Esophagus muscularis mucosa (tissue), 4 donors: Measurements from ENCODE around the gene MEF2C. TPM values are rescaled to one million over a fixed set of nuclear protein-coding genes. Genes with fewer than 3 reads are reported as not detected.
"Not testable (repeated sequence)": the region's sequence is repeated elsewhere in the genome, so short reads cannot be mapped to it uniquely, and the experiment has no call there.

ENCODE experiments used
- DNase-seq: peaks from one replicate; pipeline ENCODE4 v3.0.0-alpha.2; 2017; ENCODE audit errors: extremely low spot score
- H3K27ac ChIP-seq, 4 donors: fragments of 200-600 bp; sonication (generic); replicated peaks in 1 of 4; 1 replicate in 3 of 4; 2 replicates in 1 of 4; pipeline ENCODE4 v1.5.1; 2016 to 2019; ENCODE audit warnings: mild to moderate bottlenecking in 1 of 4
- H3K27me3 ChIP-seq, 4 donors: fragments of 200-600 bp; sonication (generic); one replicate each; pipeline versions ENCODE4 v1.5.1 to v1.6.0; 2016 to 2019
- H3K36me3 ChIP-seq, 4 donors: fragments of 200-600 bp; sonication (generic); one replicate each; pipeline ENCODE4 v1.5.1; 2016 to 2019
- H3K4me1 ChIP-seq, 4 donors: fragments of 200-600 bp; sonication (generic); one replicate each; pipeline ENCODE4 v1.5.1; 2016 to 2019
- H3K4me3 ChIP-seq, 4 donors: fragments of 200-600 bp; sonication (generic); 1 replicate in 2 of 4; 2 replicates in 2 of 4; pipeline ENCODE4 v1.5.1; 2016 to 2019; ENCODE audit warnings: mild to moderate bottlenecking in 4 of 4, moderate library complexity in 1 of 4
- H3K9me3 ChIP-seq, 4 donors: fragments of 200-600 bp; sonication (generic); 1 replicate in 3 of 4; 2 replicates in 1 of 4; pipeline ENCODE4 v1.5.1; 2016 to 2019
- EP300 ChIP-seq: sonication (generic); formaldehyde crosslinking; IDR thresholded peaks from one replicate; pipeline ENCODE4 v1.6.1; 2017; ENCODE audit warnings: antibody characterized with exemption
- POLR2A ChIP-seq: fragments of 450-650 bp; IDR thresholded peaks from one replicate; pipeline ENCODE4 v1.6.1; 2017; ENCODE audit warnings: antibody characterized with exemption, moderate library complexity, mild to moderate bottlenecking, low read depth
- POLR2AphosphoS5 ChIP-seq, 2 donors: sonication (generic); formaldehyde crosslinking; IDR thresholded peaks; one replicate each; pipeline ENCODE4 v1.6.1; 2017; ENCODE audit warnings: antibody characterized with exemption in 2 of 2
- WGBS: methylation state at CpG from one replicate; pipeline ENCODE4 v1.1.5; 2018; 5-methylcytosine and 5-hydroxymethylcytosine counted together
- intact Hi-C: fragments of 100-400 bp; cut with DNase I; formaldehyde crosslinking; loops from one replicate; pipeline ENCODE4 v1.15.1; 2023
- total RNA-seq, 4 donors: library from RNA; depleted of rRNA; stranded (reverse); fragments of >200 nt; gene quantifications; one replicate each; pipeline versions ENCODE4 v1.1.0 to v1.2.1, GENCODE V29; 2016
- TF ChIP-seq, protein P1 (sequence below), 3 experiments: fragments of 200-600 bp in 2 of 3; fragments of 450-650 bp in 1 of 3; sonication (generic) in 2 of 3; IDR thresholded peaks; one replicate each; pipeline ENCODE4 v1.5.1; 2017 to 2019; ENCODE audit warnings: antibody characterized with exemption in 3 of 3, mild to moderate bottlenecking in 2 of 3, moderate library complexity in 1 of 3

The MEF2C gene
- total RNA-seq, 4 donors from 2014 or later = 20.8 to 34.3 (median 29.0) TPM

DNA sequence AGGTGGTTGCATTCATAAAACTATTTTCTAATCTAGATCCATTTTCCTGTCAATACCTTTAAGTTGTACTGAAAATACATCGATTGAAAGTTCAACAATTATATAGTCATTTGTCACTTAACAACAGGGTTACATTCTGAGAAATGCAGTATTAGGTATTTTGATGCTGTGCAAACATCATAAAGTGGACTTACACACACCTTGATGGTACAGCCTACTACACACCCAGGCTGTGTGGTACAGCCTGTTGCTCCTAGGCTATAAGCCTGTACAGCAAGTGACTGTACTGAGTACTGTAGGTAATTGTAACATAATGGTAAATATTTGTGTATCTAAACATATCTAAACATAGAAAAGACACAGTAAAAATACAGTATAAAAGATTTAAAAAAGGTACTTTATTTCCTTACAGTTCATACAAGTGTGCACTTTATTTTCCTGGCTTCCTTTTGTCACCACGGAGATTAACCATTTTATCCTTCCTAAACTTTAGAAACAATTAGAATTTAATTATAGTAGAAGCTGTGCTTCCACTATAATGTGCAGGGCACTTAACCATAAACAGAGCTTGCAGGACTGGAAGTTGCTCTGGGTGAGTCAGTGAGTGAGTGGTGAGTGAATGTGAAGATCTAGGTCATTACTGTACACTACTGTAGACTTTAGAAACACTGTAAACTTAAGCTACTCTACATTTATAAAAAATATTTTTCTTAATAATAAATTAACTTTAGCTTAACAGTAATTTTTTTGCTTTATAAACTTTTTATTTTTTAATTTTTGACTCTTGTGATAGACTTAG is 42.9 kb upstream of the MEF2C start:
- no peaks in the 10 kb centered on the region for H3K9me3 ChIP-seq
- peaks cover 0 to 7% (median 3%) of the 10 kb centered on the region in 4 donors for H3K4me1 ChIP-seq
- 66% methylated on average over 2 of the region's 2 CpGs for WGBS
- no peak overlapping the region for H3K4me3 ChIP-seq
- DNase-seq = no peak
- no peaks in the 10 kb centered on the region for H3K36me3 ChIP-seq
- no peak overlapping the region for H3K27ac ChIP-seq
- intact Hi-C loops = no loop called here
- no peaks in the 10 kb centered on the region for H3K27me3 ChIP-seq
- TF ChIP-seq EP300 (no peak), POLR2A (no peak)

DNA sequence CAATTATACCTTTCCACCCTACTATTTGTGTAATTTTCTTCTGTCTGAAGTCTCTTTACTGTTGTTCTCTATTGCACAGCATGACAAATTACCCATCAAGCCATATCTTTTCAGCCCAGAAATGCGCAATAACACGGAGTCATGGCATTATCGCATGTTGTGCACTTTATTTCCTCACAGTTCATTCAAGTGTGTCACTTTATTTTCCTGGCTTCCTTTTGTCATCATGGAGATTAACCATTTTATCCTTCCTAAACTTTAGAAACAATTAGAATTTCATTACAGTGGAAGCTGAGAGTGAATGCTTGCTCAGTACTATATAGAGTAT is 41.3 kb upstream of the MEF2C start:
- intact Hi-C loops = no loop called here
- no peak overlapping the region for H3K27ac ChIP-seq
- 96% methylated on average over 3 of the region's 3 CpGs for WGBS
- TF ChIP-seq EP300 (no peak), POLR2A (no peak), POLR2AphosphoS5 (IDR thresholded peaks at IDR 0.05) (no peak)
- TF ChIP-seq, protein P1, sequence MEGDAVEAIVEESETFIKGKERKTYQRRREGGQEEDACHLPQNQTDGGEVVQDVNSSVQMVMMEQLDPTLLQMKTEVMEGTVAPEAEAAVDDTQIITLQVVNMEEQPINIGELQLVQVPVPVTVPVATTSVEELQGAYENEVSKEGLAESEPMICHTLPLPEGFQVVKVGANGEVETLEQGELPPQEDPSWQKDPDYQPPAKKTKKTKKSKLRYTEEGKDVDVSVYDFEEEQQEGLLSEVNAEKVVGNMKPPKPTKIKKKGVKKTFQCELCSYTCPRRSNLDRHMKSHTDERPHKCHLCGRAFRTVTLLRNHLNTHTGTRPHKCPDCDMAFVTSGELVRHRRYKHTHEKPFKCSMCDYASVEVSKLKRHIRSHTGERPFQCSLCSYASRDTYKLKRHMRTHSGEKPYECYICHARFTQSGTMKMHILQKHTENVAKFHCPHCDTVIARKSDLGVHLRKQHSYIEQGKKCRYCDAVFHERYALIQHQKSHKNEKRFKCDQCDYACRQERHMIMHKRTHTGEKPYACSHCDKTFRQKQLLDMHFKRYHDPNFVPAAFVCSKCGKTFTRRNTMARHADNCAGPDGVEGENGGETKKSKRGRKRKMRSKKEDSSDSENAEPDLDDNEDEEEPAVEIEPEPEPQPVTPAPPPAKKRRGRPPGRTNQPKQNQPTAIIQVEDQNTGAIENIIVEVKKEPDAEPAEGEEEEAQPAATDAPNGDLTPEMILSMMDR (IDR thresholded peaks at IDR 0.05) = no peak
- H3K27me3 ChIP-seq = no peaks in the 10 kb centered on the region
- H3K4me3 ChIP-seq = no peak overlapping the region
- DNase-seq = no peak
- no peaks in the 10 kb centered on the region for H3K36me3 ChIP-seq
- H3K9me3 ChIP-seq = no peaks in the 10 kb centered on the region
- H3K4me1 ChIP-seq = peaks cover 0 to 7% (median 3%) of the 10 kb centered on the region in 4 donors

DNA sequence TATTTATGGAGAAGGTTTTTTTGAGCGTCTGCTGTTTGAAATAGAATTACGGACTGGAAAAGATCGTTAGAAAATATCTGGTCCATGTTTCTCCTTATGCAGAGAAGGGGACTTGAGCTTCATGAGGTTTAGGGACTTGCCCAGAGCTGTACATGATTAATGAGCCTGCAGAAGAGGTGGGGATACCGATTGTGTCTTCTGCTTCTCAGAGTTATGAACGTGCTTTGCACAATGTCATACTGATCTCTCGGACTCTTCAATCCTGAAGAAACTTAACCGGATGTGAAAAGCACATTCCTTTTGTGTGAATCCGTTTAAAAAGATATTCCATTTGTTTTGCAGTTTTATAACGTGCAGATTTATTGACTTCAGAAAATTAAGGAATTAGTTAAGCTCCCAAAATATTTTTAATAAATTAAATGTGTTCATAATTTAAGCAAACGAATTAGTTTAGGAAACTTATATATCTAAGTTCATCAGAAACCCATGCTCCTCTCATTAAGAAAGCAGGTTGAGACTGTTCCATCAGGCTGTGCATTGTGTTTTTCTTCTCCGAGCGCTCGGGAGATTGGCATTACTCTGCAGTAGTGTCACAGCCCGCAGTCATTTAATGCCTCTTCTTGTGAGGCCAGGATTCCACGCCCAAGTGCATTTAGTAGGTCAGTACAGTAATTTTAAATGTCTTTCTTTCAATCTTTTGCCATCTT is 40.8 kb upstream of the MEF2C start:
- intact Hi-C loops = no loop called here
- Histone ChIP-seq H3K9me3 (no peaks in the 10 kb centered on the region), H3K36me3 (no peaks in the 10 kb centered on the region), H3K4me1 (peaks cover 0 to 7% (median 3%) of the 10 kb centered on the region in 4 donors), H3K27ac (no peak overlapping the region), H3K27me3 (no peaks in the 10 kb centered on the region), H3K4me3 (no peak overlapping the region)
- WGBS = 93% methylated on average over 15 of the region's 15 CpGs
- DNase-seq = no peak
- TF ChIP-seq, protein P1 (IDR thresholded peaks at IDR 0.05) = no peak
- no peak for TF ChIP-seq POLR2A
- no peak for TF ChIP-seq POLR2AphosphoS5 (IDR thresholded peaks at IDR 0.05)
- TF ChIP-seq EP300 = no peak

DNA sequence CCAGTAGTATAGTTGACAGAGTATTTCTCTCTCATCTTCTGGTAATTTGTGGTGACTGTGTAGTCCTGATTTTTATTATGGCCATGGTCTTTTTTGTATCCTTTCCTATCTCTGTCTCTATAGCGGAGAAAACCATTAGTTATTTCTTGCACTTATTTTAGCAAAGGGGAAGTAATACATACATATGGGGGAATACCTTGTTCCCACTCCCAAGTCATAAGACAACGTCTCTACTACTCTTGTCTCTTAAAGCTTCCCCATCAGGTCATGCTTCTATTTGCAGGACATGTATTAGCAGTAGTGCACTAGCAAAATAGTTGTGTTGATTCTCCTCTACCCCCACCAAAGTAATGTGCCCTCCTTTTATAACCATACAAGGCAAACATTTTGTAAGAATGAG is 29.8 kb upstream of the MEF2C start:
- H3K4me3 ChIP-seq, H3K27me3 ChIP-seq, H3K27ac ChIP-seq, H3K4me1 ChIP-seq, DNase-seq, H3K9me3 ChIP-seq, intact Hi-C loops, H3K36me3 ChIP-seq: not testable (repeated sequence)
- 90% methylated on average over 2 of the region's 2 CpGs for WGBS

DNA sequence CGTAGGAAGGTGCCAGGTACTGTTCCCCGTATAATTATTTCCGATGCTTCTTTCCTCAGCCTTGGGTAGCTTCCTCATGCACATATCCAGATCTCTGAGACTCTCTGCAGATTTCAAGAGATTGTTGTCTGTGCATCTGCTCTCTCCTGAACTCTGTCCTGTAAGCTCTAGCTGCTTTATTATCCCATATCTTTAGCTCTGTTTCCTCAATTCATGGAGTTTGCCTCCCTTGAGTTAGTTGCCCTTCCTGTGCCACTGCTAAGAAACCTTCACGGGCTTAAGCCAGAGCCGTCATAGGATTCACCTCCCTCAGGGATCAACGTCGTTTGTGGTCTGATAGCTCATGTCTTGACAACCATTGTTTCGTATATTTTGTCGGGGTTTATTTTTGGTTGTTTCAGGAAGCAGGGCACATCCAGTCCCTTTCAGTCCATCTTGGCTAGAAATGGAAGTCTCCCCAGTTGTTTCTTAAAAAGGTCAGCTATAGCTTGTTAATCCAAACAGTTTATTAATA is 28.1 kb upstream of the MEF2C start:
- 88% methylated on average over 9 of the region's 9 CpGs for WGBS
- H3K4me3 ChIP-seq, H3K27me3 ChIP-seq, H3K27ac ChIP-seq, H3K4me1 ChIP-seq, H3K36me3 ChIP-seq, DNase-seq, intact Hi-C loops, H3K9me3 ChIP-seq: not testable (repeated sequence)

DNA sequence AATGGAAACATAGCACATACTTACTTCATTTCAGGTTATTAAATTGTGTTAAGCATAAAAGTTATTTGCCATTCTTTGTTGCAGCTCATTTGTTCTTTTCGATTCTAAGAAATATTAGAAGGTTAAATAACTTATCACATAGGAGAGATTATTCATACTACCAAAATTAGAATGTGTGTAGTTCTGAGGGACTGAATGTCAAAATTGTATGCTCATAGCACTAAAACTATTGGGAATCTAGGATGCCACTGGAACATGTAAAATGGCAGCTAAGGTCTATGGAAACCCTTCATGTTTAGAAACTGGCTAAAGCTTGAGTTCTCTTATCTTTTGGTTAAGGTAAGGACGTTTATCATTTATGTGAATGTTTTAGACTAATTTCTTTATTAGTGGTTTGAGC is 21.5 kb upstream of the MEF2C start:
- H3K27ac ChIP-seq, DNase-seq, H3K4me1 ChIP-seq, H3K27me3 ChIP-seq, H3K36me3 ChIP-seq, H3K4me3 ChIP-seq, H3K9me3 ChIP-seq, intact Hi-C loops: not testable (repeated sequence)
- 88% methylated on average over 2 of the region's 2 CpGs for WGBS

DNA sequence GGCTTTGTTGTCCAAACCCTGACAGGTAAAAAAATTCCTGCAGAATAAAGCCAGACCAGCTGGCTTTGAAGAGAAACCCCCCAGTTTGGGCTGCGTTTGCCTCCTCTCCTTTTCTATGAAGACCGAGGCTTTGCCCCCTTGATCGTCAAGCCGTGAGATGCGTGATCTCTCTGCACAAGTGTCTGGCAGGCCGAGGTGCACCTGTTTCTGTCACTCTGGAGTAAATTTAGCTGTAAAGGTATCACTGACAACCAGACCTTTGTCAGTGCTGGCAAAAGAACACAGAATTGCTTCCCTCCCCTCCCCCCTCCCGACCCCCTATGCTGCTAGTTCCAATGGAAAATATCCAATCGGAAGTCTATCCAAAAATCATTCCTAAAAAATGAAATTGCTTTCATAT is 21.0 kb upstream of the MEF2C start:
- WGBS = no CpG with 5 or more reads among the region's 8 CpGs
- H3K9me3 ChIP-seq, H3K4me1 ChIP-seq, H3K27ac ChIP-seq, intact Hi-C loops, H3K36me3 ChIP-seq, H3K27me3 ChIP-seq, DNase-seq, H3K4me3 ChIP-seq: not testable (repeated sequence)

DNA sequence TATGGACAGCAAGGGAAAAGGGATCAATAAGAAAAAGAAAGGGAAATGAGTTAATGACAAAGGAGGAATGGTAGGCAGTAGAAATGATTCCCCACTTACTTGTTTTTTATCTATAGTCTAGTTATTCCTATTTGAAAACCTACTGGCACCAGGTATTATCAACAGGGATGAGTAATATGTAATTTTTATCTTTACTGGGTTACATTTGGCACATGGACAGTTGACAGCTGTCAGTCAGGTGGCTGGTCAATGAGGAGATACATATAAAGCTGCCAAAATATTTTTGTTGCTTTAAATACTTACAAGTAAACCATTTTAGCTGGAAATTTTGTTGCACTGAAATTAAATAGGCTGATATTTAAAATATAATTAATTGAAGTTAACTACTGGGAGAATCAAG is 18.1 kb upstream of the MEF2C start:
- H3K4me3 ChIP-seq, H3K9me3 ChIP-seq, H3K4me1 ChIP-seq, intact Hi-C loops, H3K27me3 ChIP-seq, H3K27ac ChIP-seq, DNase-seq, H3K36me3 ChIP-seq: not testable (repeated sequence)
